Esophagus squamous epithelium (tissue), 5 donors: ENCODE measurements around the gene CDS2. TPM values are rescaled to one million over a fixed set of nuclear protein-coding genes. Genes with fewer than 3 reads are reported as not detected.

Source experiments
- DNase-seq: peaks from one replicate; lab custom pipeline; 2025; lab: John Stamatoyannopoulos, UW
- H3K27ac ChIP-seq, 4 donors: fragments of 200-600 bp; sonication (generic); one replicate each; pipeline ENCODE4 v1.5.1; 2016 to 2019; ENCODE audit warnings: mild to moderate bottlenecking in 1 of 4
- H3K27me3 ChIP-seq, 4 donors: fragments of 200-600 bp; sonication (generic); 1 replicate in 3 of 4; 2 replicates in 1 of 4; pipeline versions ENCODE4 v1.5.1 to v1.6.0; 2017 to 2021; ENCODE audit warnings: antibody characterized with exemption in 1 of 4
- H3K36me3 ChIP-seq, 3 donors: fragments of 200-600 bp; sonication (generic); one replicate each; pipeline ENCODE4 v1.5.1; 2016 to 2019
- H3K4me1 ChIP-seq, 3 donors: fragments of 200-600 bp; sonication (generic); one replicate each; pipeline ENCODE4 v1.5.1; 2017 to 2019
- H3K4me3 ChIP-seq, 4 donors: fragments of 200-600 bp; sonication (generic); 1 replicate in 3 of 4; 2 replicates in 1 of 4; pipeline ENCODE4 v1.5.1; 2016 to 2019; ENCODE audit warnings: mild to moderate bottlenecking in 2 of 4, moderate library complexity in 1 of 4
- H3K9me3 ChIP-seq, 3 donors: fragments of 200-600 bp; sonication (generic); one replicate each; pipeline ENCODE4 v1.5.1; 2016 to 2019
- CTCF ChIP-seq, 6 experiments: fragments of 450-650 bp in 4 of 6; fragments of 200-600 bp in 2 of 6; sonication (generic) in 2 of 6; IDR thresholded peaks; one replicate each; pipeline ENCODE4 v1.5.1; 2016 to 2019; ENCODE audit warnings: antibody characterized with exemption in 6 of 6, mild to moderate bottlenecking in 4 of 6, moderate library complexity in 4 of 6
- POLR2A ChIP-seq, 4 donors: fragments of 450-650 bp; IDR thresholded peaks; one replicate each; pipeline ENCODE4 v1.6.1; 2017; ENCODE audit warnings: antibody characterized with exemption in 4 of 4, mild to moderate bottlenecking in 4 of 4, moderate library complexity in 3 of 4
- WGBS, 2 donors: methylation state at CpG; one replicate each; pipeline ENCODE4 v1.1.5; 2018; 5-methylcytosine and 5-hydroxymethylcytosine counted together
- intact Hi-C: fragments of 100-400 bp; cut with DNase I; formaldehyde crosslinking; loops from one replicate; pipeline ENCODE4 v1.15.0; 2022
- total RNA-seq, 4 donors: library from RNA; depleted of rRNA; stranded (reverse); fragments of >200 nt; gene quantifications; one replicate each; pipeline ENCODE4 v1.1.0, GENCODE V29; 2016
- donor health status: DM: yes; HTN: yes; CAD: no.

Gene CDS2
- total RNA-seq, 4 donors from 2014 or later = 13.7 to 25.7 (median 14.5) TPM

GRCh38 chr20:5171790-5172164 lies 45.0 kb downstream of the CDS2 start:
- DNase-seq = no peak
- 43 to 61% methylated on average over 3 to 4 of the region's 4 CpGs for WGBS, 2 donors
- Histone ChIP-seq H3K9me3 (no peaks in the 10 kb centered on the region), H3K27me3 (no peaks in the 10 kb centered on the region), H3K4me3 (no peak overlapping the region), H3K27ac (peak overlapping the region in 3 of 4 donors; percentile 26 to 76 (median 57)), H3K4me1 (peaks cover 11 to 66% (median 37%) of the 10 kb centered on the region in 3 donors), H3K36me3 (peaks cover 0 to 52% (median 5%) of the 10 kb centered on the region in 3 donors)
- TF ChIP-seq POLR2A (IDR thresholded peaks at IDR 0.05) (no peak), CTCF (IDR thresholded peaks at IDR 0.05) (no peak)
- intact Hi-C loops = no loop called here

- intact Hi-C loops = no loop called here
- Histone ChIP-seq H3K36me3 (peaks cover 0 to 56% (median 5%) of the 10 kb centered on the region in 3 donors), H3K27me3 (no peaks in the 10 kb centered on the region), H3K9me3 (no peaks in the 10 kb centered on the region), H3K4me1 (peaks cover 11 to 62% (median 37%) of the 10 kb centered on the region in 3 donors), H3K4me3 (no peak overlapping the region), H3K27ac (peak overlapping the region in 1 of 4 donors; percentile 57)
- TF ChIP-seq CTCF (IDR thresholded peaks at IDR 0.05) (no peak), POLR2A (IDR thresholded peaks at IDR 0.05) (no peak)
- DNase-seq = no peak
- 72 to 77% methylated on average over 7 to 8 of the region's 8 CpGs for WGBS, 2 donors
Measured at GRCh38 chr20:5172167-5172601, 45.4 kb downstream of the CDS2 start.

GRCh38 chr20:5172903-5173463 lies 46.2 kb downstream of the CDS2 start:
- TF ChIP-seq CTCF (IDR thresholded peaks at IDR 0.05) (no peak), POLR2A (IDR thresholded peaks at IDR 0.05) (no peak)
- Histone ChIP-seq H3K4me1 (peaks cover 11 to 62% (median 37%) of the 10 kb centered on the region in 3 donors), H3K27ac (no peak overlapping the region), H3K27me3 (no peaks in the 10 kb centered on the region), H3K4me3 (no peak overlapping the region), H3K36me3 (peaks cover 0 to 64% (median 5%) of the 10 kb centered on the region in 3 donors), H3K9me3 (no peaks in the 10 kb centered on the region)
- DNase-seq = no peak
- 88 to 91% methylated on average over 4 to 8 of the region's 8 CpGs for WGBS, 2 donors
- intact Hi-C loops = no loop called here

GRCh38 chr20:5173751-5174150 lies 46.9 kb downstream of the CDS2 start:
- Histone ChIP-seq H3K27ac (no peak overlapping the region), H3K36me3 (peaks cover 0 to 72% (median 5%) of the 10 kb centered on the region in 3 donors), H3K27me3 (no peaks in the 10 kb centered on the region), H3K4me3 (no peak overlapping the region), H3K4me1 (peaks cover 11 to 57% (median 31%) of the 10 kb centered on the region in 3 donors), H3K9me3 (no peaks in the 10 kb centered on the region)
- intact Hi-C loops = no loop called here
- WGBS, 2 donors = 52 to 62% methylated on average over 2 to 4 of the region's 4 CpGs
- no peak for TF ChIP-seq POLR2A (IDR thresholded peaks at IDR 0.05)
- no peak for TF ChIP-seq CTCF (IDR thresholded peaks at IDR 0.05)
- DNase-seq = no peak

GRCh38 chr20:5177071-5177470 lies 50.3 kb downstream of the CDS2 start:
- DNase-seq = no peak
- no peak for TF ChIP-seq POLR2A (IDR thresholded peaks at IDR 0.05)
- no peak for TF ChIP-seq CTCF (IDR thresholded peaks at IDR 0.05)
- Histone ChIP-seq H3K4me3 (no peak overlapping the region), H3K4me1 (peaks cover 0 to 24% (median 3%) of the 10 kb centered on the region in 3 donors), H3K36me3 (peaks cover 0 to 91% (median 5%) of the 10 kb centered on the region in 3 donors), H3K27me3 (no peaks in the 10 kb centered on the region), H3K9me3 (no peaks in the 10 kb centered on the region), H3K27ac (peak overlapping the region in 1 of 4 donors; percentile 0)
- 88 to 93% methylated on average over 5 to 6 of the region's 6 CpGs for WGBS, 2 donors
- intact Hi-C loops = no loop called here
